NCI-H1930 (cell line): ENCODE measurements around the gene FANCC.
A peak's percentile ranks its signal among the peaks of the same experiment; 100 is the strongest.

Experiments
- DNase-seq, 2 experiments: peaks; one replicate each; lab custom pipeline; 2025; lab: John Stamatoyannopoulos, UW

The FANCC gene

GRCh38 chr9:95143591-95144561, 173.6 kb downstream of the FANCC start:
- DNase-seq, result no peak

DNA sequence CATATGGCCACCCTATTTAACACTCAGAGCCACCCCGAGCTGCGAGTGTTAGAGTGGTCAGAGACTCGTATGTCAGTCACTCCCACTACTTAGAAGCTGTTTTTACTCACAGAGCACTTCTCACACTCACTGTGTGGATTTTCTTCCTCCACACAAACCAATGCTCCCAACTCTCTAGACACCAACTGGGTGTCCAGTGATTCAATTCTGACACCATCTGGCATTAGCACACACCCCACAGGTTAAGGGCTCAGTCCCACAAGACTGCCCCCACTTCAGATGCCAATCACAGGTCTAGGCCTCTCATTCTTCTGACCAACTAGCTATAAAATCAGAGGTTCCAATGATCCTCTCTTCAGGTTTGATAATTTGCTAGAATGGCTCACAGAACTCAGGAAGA, 174.8 kb downstream of the FANCC start:
- no peak for DNase-seq

DNA sequence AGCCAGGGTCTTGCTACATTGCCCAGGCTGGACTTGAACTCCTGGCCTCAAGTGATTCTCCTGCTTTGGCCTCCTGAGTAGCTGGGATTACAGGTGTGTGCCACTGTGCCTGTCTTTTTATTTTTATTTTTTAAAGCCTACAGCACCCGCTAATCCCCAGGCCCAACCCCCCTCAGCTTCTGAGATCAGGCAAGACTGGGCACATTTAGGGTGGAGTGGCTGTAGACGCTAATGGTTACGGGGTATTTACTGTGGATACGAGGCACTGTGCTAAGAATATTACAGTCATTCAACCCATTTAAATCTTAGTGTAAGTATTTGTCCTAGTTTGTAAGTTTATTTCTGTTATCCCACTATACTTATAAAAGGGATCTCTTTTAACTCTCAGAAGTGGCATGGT, 175.2 kb downstream of the FANCC start:
- no peak for DNase-seq

DNA sequence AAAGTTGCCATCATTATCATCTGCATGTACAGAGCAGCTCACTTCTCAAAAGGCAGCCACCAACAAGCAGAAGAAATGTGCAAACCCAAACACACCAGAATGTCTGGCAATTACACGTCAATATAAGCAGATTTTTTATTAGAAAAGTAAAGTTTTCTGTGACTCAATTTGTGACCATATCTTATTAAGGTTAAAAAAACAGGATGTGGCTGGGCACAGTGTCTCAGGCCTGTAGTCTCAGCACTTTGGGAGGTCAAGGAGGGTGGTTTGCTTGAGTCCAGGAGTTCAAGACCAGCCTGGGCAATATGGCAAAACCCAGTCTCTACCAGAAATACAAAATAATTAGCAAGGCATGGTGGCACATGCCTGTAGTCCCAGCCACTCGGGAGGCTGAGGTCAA, 176.7 kb downstream of the FANCC start:
- no peak for DNase-seq

GRCh38 chr9:95139126-95139525, 178.4 kb downstream of the FANCC start:
- DNase-seq, result no peak

DNA sequence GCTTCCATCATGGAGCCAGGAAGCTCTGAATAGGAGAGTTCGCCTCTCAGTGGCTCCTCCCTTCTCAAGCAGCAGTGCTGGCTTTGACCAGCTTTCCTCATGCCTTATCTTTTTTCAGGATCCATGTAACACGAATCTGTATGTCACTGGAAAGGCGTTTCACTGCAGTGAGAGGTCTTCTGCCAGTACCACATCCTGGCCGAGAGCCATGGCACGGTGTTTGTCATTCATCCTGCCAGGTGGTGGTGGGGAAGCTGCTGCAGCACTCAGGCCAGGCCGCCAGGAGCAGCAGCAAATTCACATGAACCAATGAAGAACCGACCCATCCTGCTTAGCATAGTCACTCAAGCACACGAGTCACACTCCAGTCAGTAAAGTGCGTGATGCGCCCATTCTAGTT, 179.0 kb downstream of the FANCC start:
- no peak for DNase-seq

- no peak for DNase-seq
These were observed 179.8 kb downstream of the FANCC start for GRCh38 chr9:95137587-95138145.

DNA sequence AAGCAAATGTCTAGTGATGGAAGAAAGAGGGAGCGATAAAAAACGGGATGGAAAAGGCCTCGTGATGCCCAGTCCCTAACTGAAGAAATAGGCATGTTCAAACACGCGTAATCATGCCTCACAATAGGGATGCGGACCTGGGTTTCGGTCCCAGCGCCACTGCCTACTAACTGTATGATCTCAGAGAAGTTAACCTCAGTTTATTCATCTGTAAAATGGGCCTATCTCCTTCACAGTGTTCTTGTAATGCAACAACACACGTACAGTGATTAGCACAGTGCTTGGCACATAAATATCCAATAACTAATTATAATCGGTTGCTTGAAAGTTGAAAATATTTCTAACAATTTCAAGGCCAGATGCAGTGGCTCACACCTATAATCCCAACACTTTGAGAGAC, 181.8 kb downstream of the FANCC start:
- DNase-seq, result no peak

GRCh38 chr9:95134457-95134881, 183.0 kb downstream of the FANCC start:
- no peak for DNase-seq

DNA sequence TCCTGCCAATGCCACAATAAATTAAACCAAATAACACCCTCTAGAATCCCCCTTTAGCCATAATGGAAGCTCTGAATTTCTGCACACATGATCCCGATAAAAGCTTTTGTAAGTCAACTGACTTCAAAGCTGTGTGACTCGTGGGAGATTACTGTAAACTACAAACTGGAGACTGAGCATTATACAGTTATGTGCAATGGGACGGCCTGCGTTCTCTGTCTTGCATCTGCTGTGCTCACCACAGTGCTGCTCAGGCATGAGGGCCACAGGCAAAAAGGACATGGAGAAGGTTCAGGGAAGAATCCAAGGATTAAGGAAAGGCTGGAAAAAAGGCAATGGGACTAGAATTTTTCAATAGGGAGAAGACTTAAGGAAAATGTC, 184.2 kb downstream of the FANCC start:
- DNase-seq, result no peak

GRCh38 chr9:95132366-95133324, 184.9 kb downstream of the FANCC start:
- DNase-seq, result no peak

DNA sequence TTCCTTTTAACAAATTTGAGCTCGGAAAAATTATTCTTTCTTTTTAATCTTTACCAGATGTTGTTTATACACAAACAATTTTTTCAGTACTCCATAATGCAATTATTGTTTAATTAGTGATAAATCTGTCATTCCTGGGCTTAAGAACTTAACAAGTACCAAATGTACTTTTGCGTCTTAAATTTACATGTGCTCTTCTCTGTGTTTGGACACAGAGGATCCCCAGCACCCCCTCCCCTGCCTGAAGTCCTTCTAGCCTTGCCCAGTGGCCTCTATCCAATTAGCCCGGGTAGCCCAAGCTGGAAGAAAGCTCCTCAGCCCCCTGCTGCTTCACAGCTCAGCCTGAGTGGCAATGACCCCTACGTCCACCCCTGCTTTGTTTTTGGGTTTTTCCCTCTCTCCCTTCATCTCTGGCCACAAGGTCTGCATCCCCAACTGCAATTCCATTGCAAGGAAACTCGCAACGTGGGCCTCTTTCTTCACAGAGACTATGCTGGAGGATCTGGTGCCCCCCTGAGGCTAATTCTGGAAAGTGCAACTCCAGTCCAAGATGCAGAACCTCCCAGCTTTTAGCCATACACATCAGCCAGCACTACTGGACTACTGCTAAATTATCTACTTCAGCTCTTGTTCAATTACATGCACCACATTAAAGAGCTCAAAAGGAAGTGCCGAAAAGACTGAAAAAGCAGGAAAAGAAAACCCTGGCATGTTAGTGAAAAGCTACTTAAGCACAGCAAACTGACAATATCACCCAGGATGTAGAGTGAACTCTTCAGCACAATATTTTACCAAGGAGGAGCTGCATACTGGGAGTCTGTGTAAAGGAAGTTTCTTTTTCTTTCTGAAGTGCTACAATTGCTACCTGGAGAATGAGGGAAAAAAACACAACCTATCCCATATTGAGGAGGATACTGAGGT, 186.2 kb downstream of the FANCC start:
- DNase-seq, result peak; percentile 36 to 56

DNA sequence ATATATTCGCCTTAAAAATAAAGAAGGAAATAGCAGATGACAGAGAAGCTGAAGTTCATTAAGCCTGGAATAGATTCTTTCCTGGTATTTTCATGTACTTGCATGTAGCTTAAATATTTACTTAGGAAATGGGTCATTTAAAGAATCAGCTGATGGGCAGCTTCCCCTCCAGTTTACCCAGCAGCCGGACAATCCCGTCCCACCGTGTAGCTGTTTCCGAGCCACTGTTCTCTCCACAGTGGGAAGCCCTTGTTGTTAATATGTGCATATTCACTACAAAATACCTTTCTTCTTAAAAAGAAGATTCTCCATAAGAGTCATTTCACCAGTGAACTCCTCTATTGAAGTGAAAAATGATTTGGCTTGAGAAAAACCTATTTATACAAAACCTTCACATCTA, 187.0 kb downstream of the FANCC start:
- DNase-seq, result no peak

DNA sequence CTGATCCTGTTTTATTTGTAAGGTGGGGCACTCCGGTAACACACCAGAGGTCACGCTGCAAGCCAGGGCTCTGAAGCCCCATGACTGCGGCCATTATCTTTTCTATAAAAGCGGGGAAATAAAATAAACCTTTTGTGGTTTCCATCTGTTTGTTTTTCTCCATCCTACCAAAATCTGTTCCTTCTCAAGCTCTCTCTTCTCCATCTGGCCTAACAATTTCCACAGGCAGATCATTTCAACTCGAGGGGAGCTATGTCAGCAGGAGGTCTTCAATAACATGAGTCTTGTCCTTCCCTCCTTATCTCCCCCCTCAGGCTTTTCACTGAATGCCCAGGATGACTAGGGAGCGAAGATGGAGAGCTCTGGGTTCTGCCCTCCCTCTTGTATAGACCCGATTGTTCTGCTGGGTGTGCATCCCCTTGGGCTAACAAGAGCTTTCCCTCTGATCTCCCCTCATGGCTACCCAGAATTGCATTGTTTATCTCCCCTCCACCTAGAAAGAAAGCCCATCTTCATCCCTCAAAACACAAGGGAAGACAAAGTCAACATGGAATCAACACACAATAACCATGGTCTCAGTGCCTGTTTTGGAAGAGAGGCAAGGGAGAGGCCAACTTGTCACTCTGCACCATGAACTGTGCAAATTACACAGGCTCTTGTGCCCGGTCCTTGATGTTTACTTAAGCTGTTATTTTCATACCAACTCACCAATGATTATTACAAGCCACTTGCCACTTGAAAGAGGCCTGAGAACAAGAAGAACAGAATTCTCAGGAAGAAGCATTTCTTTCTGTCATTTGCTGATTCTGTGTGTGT, 187.8 kb downstream of the FANCC start:
- no peak for DNase-seq

GRCh38 chr9:95128177-95128524, 189.4 kb downstream of the FANCC start:
- DNase-seq, result no peak

DNA sequence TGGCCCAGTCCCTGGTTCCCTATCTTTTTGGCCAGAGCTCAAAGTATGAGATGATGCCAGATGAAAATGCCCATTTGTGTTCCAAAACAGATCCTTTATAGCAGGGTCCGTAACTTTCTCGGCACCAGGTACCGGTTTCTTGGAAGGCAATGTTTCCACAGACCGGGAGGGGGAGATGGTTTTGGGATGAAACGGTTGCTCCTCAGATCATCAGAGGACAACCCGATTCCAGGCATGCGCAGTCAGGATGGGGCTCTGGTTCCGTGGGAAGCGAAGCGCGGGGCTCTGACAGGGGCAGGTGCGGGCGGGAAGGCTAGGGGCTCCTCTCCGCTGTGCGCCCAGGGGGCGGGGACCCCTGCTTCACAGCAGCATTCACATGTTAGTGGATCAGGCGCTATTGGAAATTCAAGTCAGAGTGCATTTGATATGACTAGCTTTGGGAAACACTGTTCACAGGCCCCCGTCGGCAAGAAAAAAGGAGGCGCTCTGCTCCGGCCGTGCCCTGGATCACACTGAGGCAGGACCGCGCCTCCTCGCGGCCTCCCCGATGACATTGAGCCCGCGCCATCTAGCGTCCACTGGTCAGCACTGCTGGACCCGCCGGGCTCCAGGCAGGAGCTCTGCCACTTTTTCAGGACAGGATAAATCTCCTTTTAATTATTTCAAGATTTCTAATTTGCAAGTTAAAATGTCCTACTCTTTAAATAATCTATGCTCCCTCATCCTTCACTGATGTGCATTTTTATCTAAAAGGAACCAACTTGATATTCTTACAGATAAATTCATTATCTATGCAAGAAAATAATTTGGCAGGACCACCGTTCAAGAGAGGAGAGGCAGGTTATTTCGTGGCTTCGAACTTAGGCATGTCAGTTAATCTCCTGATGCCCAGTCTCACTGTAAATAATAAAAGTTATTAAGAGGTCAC, 190.0 kb downstream of the FANCC start:
- peak in 1 of 2 experiments; percentile 18 for DNase-seq

DNA sequence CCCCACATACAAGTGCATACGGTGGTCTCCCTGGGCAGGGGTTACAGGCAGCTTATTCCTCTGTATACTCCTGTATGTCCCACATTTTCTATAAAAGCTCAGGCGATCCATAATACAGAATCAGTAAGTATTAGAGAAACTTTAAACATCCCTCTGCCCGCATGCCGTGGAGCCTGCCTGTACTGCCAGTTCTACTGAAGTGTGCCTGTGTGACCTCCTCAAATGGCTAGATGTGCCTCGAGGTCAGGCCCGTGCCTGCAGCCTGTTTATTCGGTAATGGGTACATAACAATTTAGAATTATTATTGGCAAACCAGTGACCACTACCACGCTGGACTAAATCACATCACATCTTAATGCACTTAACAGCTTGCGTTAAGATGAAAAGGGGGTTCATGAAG, 190.8 kb downstream of the FANCC start:
- DNase-seq, result no peak

- no peak for DNase-seq
These were observed 191.9 kb downstream of the FANCC start for GRCh38 chr9:95125652-95126051.

GRCh38 chr9:95124582-95125367, 192.7 kb downstream of the FANCC start:
- DNase-seq, result no peak
